Esophagus muscularis mucosa (tissue), 4 donors: ENCODE data around the gene GPC2.

Experiments
- CTCF ChIP-seq, 3 experiments: fragments of 200-600 bp in 2 of 3; fragments of 450-650 bp in 1 of 3; sonication (generic) in 2 of 3; IDR thresholded peaks; one replicate each; pipeline ENCODE4 v1.5.1; 2017 to 2019; ENCODE audit warnings: antibody characterized with exemption in 3 of 3, mild to moderate bottlenecking in 2 of 3, moderate library complexity in 1 of 3
- EP300 ChIP-seq: sonication (generic); formaldehyde crosslinking; IDR thresholded peaks from one replicate; pipeline ENCODE4 v1.6.1; 2017; ENCODE audit warnings: antibody characterized with exemption
- POLR2A ChIP-seq: fragments of 450-650 bp; IDR thresholded peaks from one replicate; pipeline ENCODE4 v1.6.1; 2017; ENCODE audit warnings: antibody characterized with exemption, moderate library complexity, mild to moderate bottlenecking, low read depth
- POLR2AphosphoS5 ChIP-seq, 2 donors: sonication (generic); formaldehyde crosslinking; IDR thresholded peaks; one replicate each; pipeline ENCODE4 v1.6.1; 2017; ENCODE audit warnings: antibody characterized with exemption in 2 of 2

GRCh38 chr7:100141555-100141949, 35.6 kb downstream of the GPC2 start:
- no peak for TF ChIP-seq CTCF (IDR thresholded peaks at IDR 0.05)
- TF ChIP-seq POLR2A: no peak
- no peak for TF ChIP-seq EP300
- TF ChIP-seq POLR2AphosphoS5 (IDR thresholded peaks at IDR 0.05): no peak
